ENCODE measurements around the gene AP3M1.
A peak's percentile ranks its signal among the peaks of the same experiment; 100 is the strongest.
"Not testable (repeated sequence)": the region's sequence is repeated elsewhere in the genome, so short reads cannot be mapped to it uniquely, and the experiment has no call there.

The AP3M1 gene

DNA sequence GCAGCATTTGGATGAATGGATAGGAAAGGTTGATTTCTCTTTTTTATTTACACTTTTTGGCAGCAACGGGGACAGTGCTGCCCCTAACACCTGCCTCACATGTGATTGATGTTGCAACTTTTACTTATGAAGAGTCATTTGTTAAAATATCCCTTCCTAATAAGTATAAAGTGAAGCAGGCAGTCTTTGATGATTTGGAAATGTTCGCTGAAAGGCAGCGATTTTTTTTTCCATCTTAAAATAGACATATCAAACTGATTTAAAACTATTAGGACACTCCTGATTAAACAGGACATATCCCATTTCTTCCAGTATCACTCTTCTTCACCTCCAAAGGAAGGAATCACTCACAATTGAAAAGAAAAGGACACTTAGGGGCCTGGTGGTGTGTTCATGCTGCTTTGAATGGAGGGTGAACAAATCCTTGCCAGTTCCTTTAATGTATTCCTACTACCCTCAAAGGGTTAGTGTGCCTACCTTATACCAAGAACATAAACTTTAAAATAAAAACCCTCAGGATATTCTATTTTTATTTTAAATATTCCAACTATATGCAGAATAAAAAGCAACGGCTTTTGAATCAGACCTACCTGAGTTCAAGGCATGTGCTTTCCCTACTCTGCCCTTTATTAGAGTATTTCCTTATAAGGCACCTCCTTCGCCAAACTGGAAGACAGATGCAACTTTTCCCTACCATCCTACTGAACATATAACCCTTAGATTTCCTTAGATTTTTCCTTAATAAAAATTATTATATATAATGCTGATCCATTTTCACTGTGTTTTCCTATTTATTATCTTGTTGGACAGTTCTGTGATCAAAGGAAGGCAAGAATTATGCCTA is 1.5 kb upstream of the AP3M1 start:
- Histone ChIP-seq H3K9me3 (ENCODE audit: low read length) (no peaks in the 10 kb centered on the region), H3K4me1 (ENCODE audit: insufficient read depth, low read length) (peaks cover 24% of the 10 kb centered on the region), H3K36me3 (ENCODE audit: insufficient read depth, low read length) (peaks cover 5% of the 10 kb centered on the region), H2AFZ (ENCODE audit: low read depth, low read length) (peak overlapping the region; percentile 18), H3K4me3 (ENCODE audit: low read length) (peak overlapping the region; percentile 78), H3K27me3 (ENCODE audit: insufficient read depth, low read length) (no peaks in the 10 kb centered on the region)

DNA sequence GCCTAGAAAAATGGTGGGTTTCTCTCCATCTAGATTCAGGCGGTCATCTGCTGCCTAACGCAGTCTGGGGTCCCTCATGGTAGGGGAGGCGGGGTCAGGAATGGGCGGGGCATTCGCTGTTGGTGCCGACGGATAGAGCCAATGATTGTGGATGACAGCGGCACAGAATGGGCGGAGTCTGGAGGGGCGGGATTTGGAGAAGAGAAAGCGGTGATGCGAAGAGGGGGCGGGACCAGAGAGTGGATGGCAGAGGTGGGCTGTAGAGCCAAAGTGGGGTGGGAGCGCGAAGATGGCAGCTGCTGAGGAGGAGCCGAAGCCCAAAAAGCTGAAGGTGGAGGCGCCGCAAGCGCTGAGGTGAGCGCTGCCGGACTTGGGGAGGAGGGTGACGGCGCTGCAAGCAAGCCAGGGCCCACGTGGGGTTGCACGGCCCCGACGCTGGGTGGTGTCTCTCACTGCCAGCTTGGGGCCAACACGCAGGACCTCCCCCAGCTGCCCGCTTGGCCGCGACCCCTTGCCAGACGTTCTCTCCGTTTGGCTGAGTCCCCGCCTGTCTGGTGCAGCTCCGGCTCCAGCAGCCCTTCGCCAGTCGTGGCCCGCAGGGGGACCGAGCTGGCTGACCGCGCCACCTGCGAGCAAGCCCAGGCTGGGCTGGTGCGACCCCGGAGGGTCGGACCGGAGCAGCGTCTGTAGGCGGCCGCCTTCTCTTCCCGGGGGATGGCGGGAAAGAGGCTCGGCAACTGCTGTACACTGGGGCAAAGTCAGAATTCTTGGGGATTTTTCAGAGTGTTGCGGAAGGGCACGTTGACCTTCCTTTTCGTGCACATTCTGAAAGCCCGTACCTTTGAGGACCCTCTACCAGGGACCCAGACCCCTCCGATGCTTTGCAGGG is 606 bp upstream of the AP3M1 start, which contains the start of gene ADK:
TSS of gene ADK (plus strand) at position 232 of the 889 bp plus-strand sequence. CDS start at position 290, 58 bp downstream.
- Histone ChIP-seq H3K36me3 (ENCODE audit: insufficient read depth, low read length) (peaks cover 8% of the 10 kb centered on the region), H3K4me3 (ENCODE audit: low read length) (peak within 1 kb of the TSS; percentile 78), H3K4me1 (ENCODE audit: insufficient read depth, low read length) (peaks cover 24% of the 10 kb centered on the region), H3K27me3 (ENCODE audit: insufficient read depth, low read length) (no peaks in the 10 kb centered on the region), H2AFZ (ENCODE audit: low read depth, low read length) (peak within 1 kb of the TSS; percentile 41), H3K9me3 (ENCODE audit: low read length) (no peaks in the 10 kb centered on the region)

DNA sequence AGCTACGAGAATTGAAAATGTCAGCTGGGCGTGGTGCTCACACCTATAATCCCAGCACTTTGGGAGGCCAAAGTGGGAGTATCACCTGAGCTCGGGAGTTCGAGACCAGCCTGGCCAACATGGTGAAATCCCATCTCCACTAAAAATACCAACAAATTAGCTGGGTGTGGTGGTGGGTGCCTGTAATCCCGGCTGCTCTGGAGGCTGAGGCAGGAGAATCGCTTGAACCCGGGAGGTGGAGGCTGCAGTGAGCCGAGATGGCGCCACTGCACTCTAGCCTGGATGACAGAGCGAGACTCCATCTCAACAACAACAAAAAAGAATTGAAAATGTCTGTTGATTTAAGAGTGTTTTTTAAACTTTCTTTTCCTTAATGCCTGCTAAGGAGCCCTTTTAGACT is 3.6 kb downstream of the AP3M1 start:
- Histone ChIP-seq H3K36me3 (ENCODE audit: insufficient read depth, low read length) (peaks cover 22% of the 10 kb centered on the region), H3K4me1 (ENCODE audit: insufficient read depth, low read length) (peaks cover 11% of the 10 kb centered on the region)
- not testable (repeated sequence) for H3K9me3 ChIP-seq (ENCODE audit: low read length); H2AFZ ChIP-seq (ENCODE audit: low read depth, low read length); H3K4me3 ChIP-seq (ENCODE audit: low read length); H3K27me3 ChIP-seq (ENCODE audit: insufficient read depth, low read length)

DNA sequence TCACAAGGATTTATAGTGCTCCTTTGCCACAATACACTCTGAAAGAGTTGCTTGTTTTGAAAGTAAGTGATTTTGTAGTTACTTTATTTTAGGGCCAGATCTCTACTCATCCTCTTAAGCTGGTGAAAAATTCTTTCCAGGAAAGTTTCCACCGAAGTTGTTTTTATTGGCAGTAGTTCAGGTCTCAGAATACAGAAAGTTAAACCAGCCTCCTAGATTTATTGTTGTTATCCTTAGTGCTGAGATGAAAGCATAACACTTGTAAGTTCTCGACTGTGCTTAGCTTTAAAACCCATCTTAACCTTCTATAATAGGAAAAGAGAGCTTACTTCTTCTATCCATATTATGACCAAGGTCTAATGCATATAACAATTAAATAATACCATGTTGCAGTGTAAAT is 5.5 kb downstream of the AP3M1 start:
- H3K4me1 ChIP-seq (ENCODE audit: insufficient read depth, low read length): peaks cover 8% of the 10 kb centered on the region
- H3K9me3 ChIP-seq (ENCODE audit: low read length): peaks cover under 1% of the 10 kb centered on the region
- no peaks in the 10 kb centered on the region for H3K27me3 ChIP-seq (ENCODE audit: insufficient read depth, low read length)
- no peak overlapping the region for H3K4me3 ChIP-seq (ENCODE audit: low read length)
- H2AFZ ChIP-seq (ENCODE audit: low read depth, low read length): no peak overlapping the region
- H3K36me3 ChIP-seq (ENCODE audit: insufficient read depth, low read length): peaks cover 27% of the 10 kb centered on the region

DNA sequence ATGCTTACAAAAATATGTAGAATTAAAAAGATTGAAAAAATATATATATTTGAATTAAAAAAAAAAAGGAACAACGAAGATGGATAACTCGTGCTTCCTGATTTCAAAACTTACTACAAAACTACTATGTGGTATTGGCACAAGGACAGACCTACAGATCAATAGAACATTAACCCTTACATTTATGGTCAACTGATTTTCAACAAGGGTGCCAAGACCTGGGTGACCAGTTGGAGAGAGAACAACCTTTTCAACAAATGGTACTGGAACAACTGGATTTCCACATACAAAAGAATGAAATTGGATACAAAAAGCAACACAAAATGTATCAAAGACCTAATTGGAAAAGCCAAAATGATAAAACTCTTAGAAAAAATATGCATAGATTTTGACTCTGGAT is 10.1 kb downstream of the AP3M1 start:
- Histone ChIP-seq H3K4me1 (ENCODE audit: insufficient read depth, low read length) (no peaks in the 10 kb centered on the region), H3K9me3 (ENCODE audit: low read length) (peaks cover 6% of the 10 kb centered on the region), H2AFZ (ENCODE audit: low read depth, low read length) (no peak overlapping the region), H3K36me3 (ENCODE audit: insufficient read depth, low read length) (peaks cover 49% of the 10 kb centered on the region), H3K27me3 (ENCODE audit: insufficient read depth, low read length) (no peaks in the 10 kb centered on the region), H3K4me3 (ENCODE audit: low read length) (no peak overlapping the region)

DNA sequence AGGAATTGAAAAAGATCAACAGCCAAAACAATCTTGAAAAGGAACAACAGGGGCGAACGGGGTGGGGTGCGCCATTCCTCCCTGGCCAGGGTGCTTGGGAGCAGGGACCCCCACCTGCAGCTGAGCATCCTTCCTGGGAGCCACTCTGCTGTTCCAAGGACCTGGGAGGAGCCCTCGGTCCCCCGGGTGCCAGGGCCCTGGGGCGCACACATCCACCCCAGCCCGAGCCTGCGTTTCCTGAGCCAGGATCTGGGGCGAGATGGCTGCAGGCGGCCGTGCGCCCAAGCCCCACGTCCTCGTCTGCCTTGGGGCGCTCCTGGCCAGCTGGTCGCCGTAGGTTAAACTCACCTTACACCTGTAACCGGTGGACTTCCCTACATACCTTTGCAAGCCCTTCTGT is 10.6 kb downstream of the AP3M1 start:
- peaks cover 49% of the 10 kb centered on the region for H3K36me3 ChIP-seq (ENCODE audit: insufficient read depth, low read length)
- peaks cover 6% of the 10 kb centered on the region for H3K9me3 ChIP-seq (ENCODE audit: low read length)
- no peak overlapping the region for H2AFZ ChIP-seq (ENCODE audit: low read depth, low read length)
- H3K4me1 ChIP-seq (ENCODE audit: insufficient read depth, low read length): no peaks in the 10 kb centered on the region
- no peaks in the 10 kb centered on the region for H3K27me3 ChIP-seq (ENCODE audit: insufficient read depth, low read length)
- no peak overlapping the region for H3K4me3 ChIP-seq (ENCODE audit: low read length)

DNA sequence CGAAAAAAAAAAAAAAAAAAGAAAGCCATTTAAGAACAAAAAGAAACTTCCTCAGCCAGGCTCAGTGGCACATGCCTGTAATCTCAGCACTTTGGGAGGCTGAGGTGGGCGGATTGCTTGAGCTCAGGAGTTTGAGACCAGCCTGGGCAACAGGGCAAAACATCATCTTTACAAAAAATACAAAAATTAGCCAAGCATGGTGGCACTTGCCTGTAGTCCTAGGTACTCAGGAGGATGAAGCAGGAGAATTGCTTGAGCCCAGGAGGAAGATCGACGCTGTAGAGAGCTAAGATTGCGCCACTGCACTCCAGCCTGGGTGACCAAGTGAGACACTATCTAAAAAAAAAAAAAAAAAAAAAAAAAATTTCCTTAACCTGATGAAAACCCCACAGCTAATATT is 12.0 kb downstream of the AP3M1 start:
- not testable (repeated sequence) for H3K4me3 ChIP-seq (ENCODE audit: low read length); H3K9me3 ChIP-seq (ENCODE audit: low read length); H3K27me3 ChIP-seq (ENCODE audit: insufficient read depth, low read length); H3K4me1 ChIP-seq (ENCODE audit: insufficient read depth, low read length); H2AFZ ChIP-seq (ENCODE audit: low read depth, low read length)
- H3K36me3 ChIP-seq (ENCODE audit: insufficient read depth, low read length): peaks cover 60% of the 10 kb centered on the region

DNA sequence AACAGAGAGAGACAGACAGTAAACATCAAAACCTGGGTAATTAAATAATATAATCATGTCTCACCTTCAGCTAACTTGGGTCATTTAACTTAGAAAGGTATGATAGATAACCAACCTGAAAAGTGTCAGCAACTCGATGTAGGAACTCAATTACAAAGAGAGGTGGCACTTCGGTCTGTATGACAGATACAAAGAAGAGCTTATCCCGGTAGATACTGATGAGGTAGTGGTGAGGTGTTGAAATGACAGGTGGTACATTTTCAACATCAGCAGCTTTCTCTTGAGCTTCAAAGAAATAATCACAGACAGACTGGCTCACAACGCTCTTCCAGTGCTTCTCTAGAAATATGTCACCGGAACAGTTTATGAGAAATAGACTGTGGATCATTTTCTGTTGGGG is 12.6 kb downstream of the AP3M1 start:
- Histone ChIP-seq H3K4me1 (ENCODE audit: insufficient read depth, low read length) (no peaks in the 10 kb centered on the region), H3K36me3 (ENCODE audit: insufficient read depth, low read length) (peaks cover 66% of the 10 kb centered on the region), H2AFZ (ENCODE audit: low read depth, low read length) (no peak overlapping the region), H3K9me3 (ENCODE audit: low read length) (peaks cover 6% of the 10 kb centered on the region), H3K27me3 (ENCODE audit: insufficient read depth, low read length) (no peaks in the 10 kb centered on the region), H3K4me3 (ENCODE audit: low read length) (no peak overlapping the region)

DNA sequence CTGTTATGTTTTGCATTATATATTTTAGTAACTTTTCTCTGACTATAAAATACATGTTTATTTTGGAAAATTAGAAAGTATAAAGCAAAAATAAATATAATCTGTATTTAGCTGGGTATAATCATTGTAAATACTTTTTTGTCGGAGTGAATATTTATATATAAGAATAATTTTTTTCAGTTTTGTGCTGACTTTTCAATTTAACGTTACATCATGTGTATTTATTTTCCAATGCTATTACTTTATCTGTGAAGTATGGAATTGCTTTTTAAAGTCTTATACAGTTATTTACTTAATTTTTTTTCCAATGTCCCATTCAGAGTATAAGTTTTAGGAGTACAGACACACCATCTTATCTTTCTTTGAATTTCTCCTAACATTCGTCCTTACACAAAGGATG is 15.2 kb downstream of the AP3M1 start:
- H3K27me3 ChIP-seq (ENCODE audit: insufficient read depth, low read length): no peaks in the 10 kb centered on the region
- peaks cover 72% of the 10 kb centered on the region for H3K36me3 ChIP-seq (ENCODE audit: insufficient read depth, low read length)
- peaks cover 6% of the 10 kb centered on the region for H3K9me3 ChIP-seq (ENCODE audit: low read length)

DNA sequence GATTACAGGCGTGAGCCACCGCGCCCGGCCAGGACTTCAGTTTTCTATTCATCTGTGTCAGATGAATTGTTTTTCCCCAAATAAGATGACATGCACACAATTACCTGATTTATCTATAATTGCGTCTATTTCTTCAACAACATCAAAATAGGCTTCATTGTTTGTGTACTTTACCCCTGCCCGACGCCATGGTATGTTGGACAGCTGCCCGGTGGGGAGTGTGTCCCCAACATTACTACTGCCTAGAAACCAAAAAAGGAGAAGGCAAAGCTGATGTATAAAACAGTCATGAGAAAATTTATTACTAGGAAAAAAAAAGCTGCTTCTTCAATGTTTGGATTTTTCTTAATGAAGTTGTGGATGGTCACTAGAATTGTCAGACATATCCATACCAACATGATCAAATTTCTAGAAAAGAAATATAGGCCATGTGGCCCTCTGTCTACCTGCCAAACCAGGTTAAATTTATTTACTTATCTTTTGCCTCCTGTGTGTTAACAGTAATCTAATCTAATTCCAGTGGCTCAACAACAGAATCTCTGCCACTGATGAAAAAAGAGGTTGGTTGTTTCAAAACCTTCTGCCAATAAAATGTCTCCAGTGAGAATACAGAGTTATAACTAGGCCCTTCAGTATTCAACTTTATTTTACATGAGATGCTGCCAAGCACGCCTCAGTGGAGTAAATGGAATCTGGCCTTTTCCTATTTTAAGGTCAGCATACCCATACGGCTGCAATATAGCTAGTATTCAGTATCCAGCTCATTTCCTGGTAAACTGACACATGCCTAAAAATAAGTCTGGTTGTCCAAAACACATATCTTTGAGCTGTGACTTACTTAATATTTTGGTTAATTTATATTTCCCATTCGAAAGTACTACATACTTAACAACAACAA is 16.5 kb downstream of the AP3M1 start:
- H3K4me3 ChIP-seq (ENCODE audit: low read length): no peak overlapping the region
- H3K9me3 ChIP-seq (ENCODE audit: low read length): peaks cover 2% of the 10 kb centered on the region
- peaks cover 80% of the 10 kb centered on the region for H3K36me3 ChIP-seq (ENCODE audit: insufficient read depth, low read length)
- H3K4me1 ChIP-seq (ENCODE audit: insufficient read depth, low read length): no peaks in the 10 kb centered on the region
- H2AFZ ChIP-seq (ENCODE audit: low read depth, low read length): no peak overlapping the region
- no peaks in the 10 kb centered on the region for H3K27me3 ChIP-seq (ENCODE audit: insufficient read depth, low read length)

More for the DNA sequence above, 15.2 kb downstream of the AP3M1 start:
- no peak overlapping the region for H3K4me3 ChIP-seq (ENCODE audit: low read length)
- no peak overlapping the region for H2AFZ ChIP-seq (ENCODE audit: low read depth, low read length)
- H3K4me1 ChIP-seq (ENCODE audit: insufficient read depth, low read length): no peaks in the 10 kb centered on the region

DNA sequence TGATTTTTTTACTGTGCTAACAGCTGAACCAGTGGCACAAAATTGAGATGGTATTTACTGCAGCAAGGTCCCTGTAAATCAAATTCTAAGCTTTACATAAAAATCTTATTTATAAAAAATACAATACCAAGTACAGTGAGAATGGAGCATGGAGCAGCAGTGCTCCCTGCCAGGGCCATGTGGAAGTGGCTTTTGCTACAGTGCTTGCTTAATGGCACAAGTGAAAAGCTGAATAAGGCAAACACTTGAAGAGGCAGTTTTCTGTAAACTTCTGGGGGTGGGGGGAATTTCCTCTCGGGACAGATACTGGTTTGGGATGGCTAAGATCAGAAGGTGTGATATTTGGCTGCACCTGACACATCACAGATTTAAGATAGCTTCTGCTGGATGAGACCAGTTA is 27.5 kb downstream of the AP3M1 start:
- peaks cover 84% of the 10 kb centered on the region for H3K36me3 ChIP-seq (ENCODE audit: insufficient read depth, low read length)
- H2AFZ ChIP-seq (ENCODE audit: low read depth, low read length): no peak overlapping the region
- H3K4me1 ChIP-seq (ENCODE audit: insufficient read depth, low read length): no peaks in the 10 kb centered on the region
- no peaks in the 10 kb centered on the region for H3K9me3 ChIP-seq (ENCODE audit: low read length)
- H3K27me3 ChIP-seq (ENCODE audit: insufficient read depth, low read length): no peaks in the 10 kb centered on the region
- no peak overlapping the region for H3K4me3 ChIP-seq (ENCODE audit: low read length)

DNA sequence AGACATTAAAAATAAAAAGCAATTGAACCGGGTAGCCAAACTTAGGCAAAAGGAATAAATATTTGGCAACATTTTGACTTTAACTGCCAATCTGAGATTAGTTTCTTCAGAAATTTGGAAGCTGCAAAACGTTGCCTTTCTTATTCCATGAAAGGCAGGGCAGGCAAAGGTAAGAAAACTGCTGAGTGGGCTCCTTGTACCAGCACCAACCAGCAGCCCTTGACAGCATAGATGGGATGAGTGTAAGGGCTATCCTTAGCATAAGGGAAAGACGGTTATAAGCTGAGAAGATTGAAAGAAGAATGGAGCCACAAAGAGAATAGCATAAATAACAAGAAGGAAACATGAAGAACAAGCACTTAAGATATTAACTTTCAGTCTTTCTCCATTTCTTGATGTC is 28.6 kb downstream of the AP3M1 start:
- peaks cover 93% of the 10 kb centered on the region for H3K36me3 ChIP-seq (ENCODE audit: insufficient read depth, low read length)
- no peaks in the 10 kb centered on the region for H3K9me3 ChIP-seq (ENCODE audit: low read length)
- no peak overlapping the region for H2AFZ ChIP-seq (ENCODE audit: low read depth, low read length)
- H3K27me3 ChIP-seq (ENCODE audit: insufficient read depth, low read length): no peaks in the 10 kb centered on the region
- no peaks in the 10 kb centered on the region for H3K4me1 ChIP-seq (ENCODE audit: insufficient read depth, low read length)
- H3K4me3 ChIP-seq (ENCODE audit: low read length): no peak overlapping the region

Measured in neuron (in vitro differentiated cells).